NOMO-1 treated with dmso at 0.1 percent for 144 hours (cell line): ENCODE measurements around the gene ZMYND15.

Experiments used
- DNase-seq: peaks from one replicate; lab custom pipeline; 2025; ENCODE audit not compliant: unreplicated experiment; lab: John Stamatoyannopoulos, UW

Gene ZMYND15

GRCh38 chr17:4742629-4743028 lies 3.0 kb downstream of the ZMYND15 start:
- DNase-seq: no peak

- DNase-seq: no peak
Observed at GRCh38 chr17:4743216-4743615, 3.6 kb downstream of the ZMYND15 start.

- DNase-seq: no peak
Observed at GRCh38 chr17:4743898-4744297, 4.3 kb downstream of the ZMYND15 start.

GRCh38 chr17:4744999-4745969 lies 5.7 kb downstream of the ZMYND15 start:
- no peak for DNase-seq

- peak; percentile 55 for DNase-seq
Observed at GRCh38 chr17:4747847-4748246, 8.2 kb downstream of the ZMYND15 start.

- DNase-seq: no peak
Observed at GRCh38 chr17:4748686-4749085, 9.1 kb downstream of the ZMYND15 start.

- no peak for DNase-seq
Observed at GRCh38 chr17:4750606-4751005, 11.0 kb downstream of the ZMYND15 start.

- no peak for DNase-seq
Observed at GRCh38 chr17:4751932-4752331, 12.3 kb downstream of the ZMYND15 start.

- DNase-seq: no peak
Observed at GRCh38 chr17:4753392-4753791, 13.8 kb downstream of the ZMYND15 start.

- DNase-seq: no peak
Observed at GRCh38 chr17:4759776-4760236, 20.2 kb downstream of the ZMYND15 start.

- peak; percentile 13 for DNase-seq
Observed at GRCh38 chr17:4764595-4764994, 25.0 kb downstream of the ZMYND15 start.

- peak; percentile 19 for DNase-seq
Observed at GRCh38 chr17:4766201-4766600, 26.6 kb downstream of the ZMYND15 start.

- DNase-seq: no peak
Observed at GRCh38 chr17:4766723-4767122, 27.1 kb downstream of the ZMYND15 start.

- peak; percentile 14 for DNase-seq
Observed at GRCh38 chr17:4768298-4768697, 28.7 kb downstream of the ZMYND15 start.

GRCh38 chr17:4769628-4770027 lies 30.0 kb downstream of the ZMYND15 start:
- DNase-seq: no peak

- DNase-seq: no peak
Observed at GRCh38 chr17:4771519-4772234, 32.0 kb downstream of the ZMYND15 start, which contains the start of gene TM4SF5. Gene TM4SF5 (plus strand): TSS chr17:4771886. CDS start chr17:4771923, 37 bp downstream.

GRCh38 chr17:4772235-4772613 lies 32.6 kb downstream of the ZMYND15 start:
- DNase-seq: no peak

GRCh38 chr17:4777969-4778760 lies 38.5 kb downstream of the ZMYND15 start:
- DNase-seq: no peak

- no peak for DNase-seq
Observed at GRCh38 chr17:4780325-4780955, 40.8 kb downstream of the ZMYND15 start.

GRCh38 chr17:4782652-4783051 lies 43.0 kb downstream of the ZMYND15 start:
- no peak for DNase-seq
